Tibial artery (tissue), 4 donors: ENCODE measurements around the gene KIF1A.

ENCODE experiments used
- DNase-seq, 2 donors: peaks; one replicate each; pipeline ENCODE4 v3.0.0-alpha.2; 2019
- H3K27ac ChIP-seq, 2 donors: fragments of 200-600 bp; sonication (generic) in 1 of 2; 1 replicate in 1 of 2; 2 replicates in 1 of 2; pipeline ENCODE4 v1.5.1; 2018 to 2019; ENCODE audit warnings: mild to moderate bottlenecking in 1 of 2
- H3K27me3 ChIP-seq, 2 donors: fragments of 200-600 bp; sonication (generic) in 1 of 2; one replicate each; pipeline versions ENCODE4 v1.5.1 to v1.6.0; 2016 to 2019
- H3K36me3 ChIP-seq, 3 donors: fragments of 200-600 bp; sonication (generic) in 2 of 3; one replicate each; pipeline ENCODE4 v1.5.1; 2016 to 2019; ENCODE audit warnings: mild to moderate bottlenecking in 2 of 3
- H3K4me1 ChIP-seq, 4 donors: fragments of 200-600 bp; sonication (generic) in 2 of 4; 1 replicate in 3 of 4; 2 replicates in 1 of 4; pipeline ENCODE4 v1.5.1; 2016 to 2019
- H3K4me3 ChIP-seq, 2 donors: fragments of 200-600 bp; sonication (generic) in 1 of 2; 1 replicate in 1 of 2; 2 replicates in 1 of 2; pipeline ENCODE4 v1.5.1; 2018 to 2019; ENCODE audit warnings: mild to moderate bottlenecking in 2 of 2
- H3K9me3 ChIP-seq, 3 donors: fragments of 200-600 bp; sonication (generic) in 1 of 3; one replicate each; pipeline ENCODE4 v1.5.1; 2016 to 2019
- intact Hi-C: fragments of 100-400 bp; cut with DNase I; formaldehyde crosslinking; loops from one replicate; pipeline ENCODE4 v1.15.0; 2023; ENCODE audit warnings: low total_unique reads
- TF ChIP-seq, protein P1 (sequence below), 2 experiments: fragments of 200-600 bp in 1 of 2; fragments of 450-650 bp in 1 of 2; IDR thresholded peaks; one replicate each; pipeline ENCODE4 v1.5.1; 2017 to 2019; ENCODE audit warnings: antibody characterized with exemption in 2 of 2, mild to moderate bottlenecking in 1 of 2, moderate library complexity in 1 of 2

The KIF1A gene

DNA sequence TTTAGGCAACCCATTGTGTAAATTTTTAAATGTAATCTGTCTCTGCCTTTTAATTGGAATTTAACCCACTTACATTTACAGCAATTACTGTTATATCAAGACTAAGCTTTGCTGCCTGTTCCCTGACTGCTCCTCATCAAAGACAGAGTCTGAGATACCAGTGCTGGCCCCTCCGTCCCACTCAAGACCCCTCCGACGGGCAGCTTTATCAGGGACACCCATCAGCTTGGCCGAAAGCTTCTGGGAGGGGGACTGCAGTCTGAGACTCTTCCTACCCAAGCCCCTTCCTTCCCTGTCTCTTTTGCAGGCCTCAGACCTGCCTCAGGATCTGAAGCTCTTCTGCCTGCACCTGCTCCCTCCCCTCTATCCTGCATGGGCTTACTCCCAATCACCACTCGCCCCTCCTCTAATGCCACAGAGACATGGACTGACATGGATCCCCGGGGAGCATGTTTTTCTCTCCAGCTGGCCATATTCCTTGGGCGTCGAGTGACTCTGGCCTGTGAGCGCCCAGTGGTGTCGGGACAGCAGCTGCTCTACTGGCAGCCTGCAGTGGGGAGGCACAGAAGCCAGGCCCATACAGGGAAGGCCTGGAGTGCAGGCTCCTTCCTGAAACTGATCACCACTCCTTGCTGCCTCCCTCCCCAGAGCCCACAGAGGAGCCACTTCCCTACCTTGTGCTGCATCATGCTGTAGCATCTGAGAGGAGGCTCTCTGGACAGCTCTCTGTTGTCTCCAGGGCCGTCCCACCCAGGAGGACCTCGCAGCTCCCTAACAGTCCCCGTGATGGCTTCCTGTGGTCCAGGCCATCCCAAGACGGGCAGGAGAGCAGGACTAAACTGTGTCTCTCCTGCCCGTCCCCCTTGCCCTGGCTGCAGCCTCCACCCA is 3.7 kb upstream of the KIF1A start:
- TF ChIP-seq, protein P1, sequence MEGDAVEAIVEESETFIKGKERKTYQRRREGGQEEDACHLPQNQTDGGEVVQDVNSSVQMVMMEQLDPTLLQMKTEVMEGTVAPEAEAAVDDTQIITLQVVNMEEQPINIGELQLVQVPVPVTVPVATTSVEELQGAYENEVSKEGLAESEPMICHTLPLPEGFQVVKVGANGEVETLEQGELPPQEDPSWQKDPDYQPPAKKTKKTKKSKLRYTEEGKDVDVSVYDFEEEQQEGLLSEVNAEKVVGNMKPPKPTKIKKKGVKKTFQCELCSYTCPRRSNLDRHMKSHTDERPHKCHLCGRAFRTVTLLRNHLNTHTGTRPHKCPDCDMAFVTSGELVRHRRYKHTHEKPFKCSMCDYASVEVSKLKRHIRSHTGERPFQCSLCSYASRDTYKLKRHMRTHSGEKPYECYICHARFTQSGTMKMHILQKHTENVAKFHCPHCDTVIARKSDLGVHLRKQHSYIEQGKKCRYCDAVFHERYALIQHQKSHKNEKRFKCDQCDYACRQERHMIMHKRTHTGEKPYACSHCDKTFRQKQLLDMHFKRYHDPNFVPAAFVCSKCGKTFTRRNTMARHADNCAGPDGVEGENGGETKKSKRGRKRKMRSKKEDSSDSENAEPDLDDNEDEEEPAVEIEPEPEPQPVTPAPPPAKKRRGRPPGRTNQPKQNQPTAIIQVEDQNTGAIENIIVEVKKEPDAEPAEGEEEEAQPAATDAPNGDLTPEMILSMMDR (IDR thresholded peaks at IDR 0.05) = no peak
- peaks cover 0 to 26% (median 23%) of the 10 kb centered on the region in 4 donors for H3K4me1 ChIP-seq
- H3K4me3 ChIP-seq = no peak overlapping the region
- intact Hi-C loops = no loop called here
- H3K36me3 ChIP-seq = no peaks in the 10 kb centered on the region
- peak in 1 of 2 donors; percentile 43 for DNase-seq
- peaks cover 0 to 94% of the 10 kb centered on the region in 2 donors for H3K27me3 ChIP-seq
- peaks cover 0 to 5% (median 0%) of the 10 kb centered on the region in 3 donors for H3K9me3 ChIP-seq
- H3K27ac ChIP-seq = no peak overlapping the region

- peaks cover 0 to 94% of the 10 kb centered on the region in 2 donors for H3K27me3 ChIP-seq
- H3K36me3 ChIP-seq = no peaks in the 10 kb centered on the region
- intact Hi-C loops = no loop called here
- no peak for DNase-seq
- H3K4me3 ChIP-seq = no peak overlapping the region
- TF ChIP-seq, protein P1 (IDR thresholded peaks at IDR 0.05) = no peak
- H3K4me1 ChIP-seq = peaks cover 0 to 32% (median 25%) of the 10 kb centered on the region in 4 donors
- peaks cover 0 to 5% (median 0%) of the 10 kb centered on the region in 3 donors for H3K9me3 ChIP-seq
- no peak overlapping the region for H3K27ac ChIP-seq
These were observed 2.3 kb upstream of the KIF1A start for GRCh38 chr2:240822280-240822847.

DNA sequence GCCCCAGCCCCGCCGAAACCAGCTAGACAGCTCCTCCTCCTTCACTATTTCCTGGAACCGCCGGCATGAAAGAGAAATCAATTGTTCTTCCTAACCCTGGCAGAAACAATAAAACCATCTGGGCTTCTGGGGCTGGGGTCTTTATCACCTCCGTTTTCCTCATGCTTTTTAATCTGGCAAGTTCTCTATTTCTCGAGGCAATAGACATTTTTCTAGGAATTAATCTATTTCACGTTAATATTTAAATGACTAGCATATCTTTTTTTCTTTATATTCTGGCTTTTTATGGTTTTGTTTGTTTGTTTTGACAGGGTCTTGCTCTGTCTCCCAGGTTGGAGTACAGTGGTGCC is 1.4 kb upstream of the KIF1A start:
- DNase-seq = no peak
- Histone ChIP-seq H3K4me3 (no peak overlapping the region), H3K27me3 (peaks cover 0 to 94% of the 10 kb centered on the region in 2 donors), H3K36me3 (no peaks in the 10 kb centered on the region), H3K27ac (no peak overlapping the region), H3K4me1 (peaks cover 0 to 32% (median 25%) of the 10 kb centered on the region in 4 donors), H3K9me3 (peaks cover 0 to 5% (median 0%) of the 10 kb centered on the region in 3 donors)
- TF ChIP-seq, protein P1 (IDR thresholded peaks at IDR 0.05) = no peak
- intact Hi-C loops = no loop called here

GRCh38 chr2:240820607-240821428 is 799 bp upstream of the KIF1A start:
- intact Hi-C loops = no loop called here
- H3K27me3 ChIP-seq = peaks cover 0 to 94% of the 10 kb centered on the region in 2 donors
- H3K36me3 ChIP-seq = no peaks in the 10 kb centered on the region
- H3K9me3 ChIP-seq = peaks cover 0 to 5% (median 0%) of the 10 kb centered on the region in 3 donors
- H3K4me1 ChIP-seq = peaks cover 0 to 32% (median 25%) of the 10 kb centered on the region in 4 donors
- peak overlapping the region in 1 of 2 donors; percentile 34 for H3K4me3 ChIP-seq
- no peak overlapping the region for H3K27ac ChIP-seq
- no peak for DNase-seq
- TF ChIP-seq, protein P1 (IDR thresholded peaks at IDR 0.05) = no peak

DNA sequence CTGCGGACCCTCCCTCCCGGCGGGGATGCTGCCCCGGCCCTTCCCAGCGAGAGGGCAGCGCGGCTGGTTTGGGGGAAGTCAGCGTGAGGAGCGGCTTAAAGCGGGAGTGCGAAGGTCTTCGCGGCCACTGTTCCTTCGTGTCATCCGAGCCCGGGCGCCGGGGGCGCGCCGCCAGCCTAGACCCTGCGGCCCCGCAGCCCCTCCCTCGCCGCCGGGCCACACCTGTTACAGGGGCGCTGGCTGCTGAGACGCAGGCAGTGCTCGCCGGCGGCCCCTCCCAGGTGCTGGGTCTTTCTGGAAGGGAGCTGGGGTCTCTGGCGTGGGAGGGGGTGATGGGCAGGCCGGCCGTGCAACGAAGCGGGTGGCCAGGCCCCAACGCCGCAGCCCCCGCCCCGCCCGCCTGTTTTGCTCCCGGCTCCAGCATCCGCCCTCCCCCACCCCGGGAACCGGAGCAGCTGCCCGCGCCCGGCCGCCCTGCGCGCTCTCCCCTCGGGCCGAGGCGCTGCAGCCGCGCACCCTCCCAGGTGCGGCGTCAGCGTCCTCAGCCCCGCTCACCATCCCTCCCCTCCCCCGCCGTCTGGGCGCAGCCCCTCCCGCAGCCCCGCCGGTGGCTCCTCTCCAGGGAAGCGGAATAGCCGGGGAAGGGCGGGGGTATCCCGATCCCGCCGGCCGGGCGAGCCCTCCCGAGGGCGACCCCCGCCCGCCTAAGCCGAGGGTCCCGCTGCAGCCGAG is 727 bp downstream of the KIF1A start:
- peak overlapping the region; percentile 19 to 34 for H3K4me3 ChIP-seq
- peaks cover 0 to 81% of the 10 kb centered on the region in 2 donors for H3K27me3 ChIP-seq
- intact Hi-C loops = no loop called here
- TF ChIP-seq, protein P1 (IDR thresholded peaks at IDR 0.05) = no peak
- H3K36me3 ChIP-seq = no peaks in the 10 kb centered on the region
- peaks cover 0 to 8% (median 0%) of the 10 kb centered on the region in 3 donors for H3K9me3 ChIP-seq
- H3K4me1 ChIP-seq = peaks cover 0 to 32% (median 25%) of the 10 kb centered on the region in 4 donors
- no peak overlapping the region for H3K27ac ChIP-seq
- DNase-seq = no peak
